Astrocyte (in vitro differentiated cells and primary cell): ENCODE results near the gene SFXN3. TPM values are rescaled to one million over a fixed set of nuclear protein-coding genes. Genes with fewer than 3 reads are reported as not detected.

Experiments used
- DNase-seq: peaks from one replicate; pipeline ENCODE4 v3.0.0-alpha.2; 2010; ENCODE audit warnings: low read depth
- FAIRE-seq: peaks from 2 replicates; lab custom pipeline; 2011; peaks lifted over from hg19 to GRCh38; lab: Jason Lieb, UNC
- H2AFZ ChIP-seq: 2 replicates; pipeline ENCODE4 v1.6.0; 2012; ENCODE audit warnings: low read depth, low read length, inconsistent platforms
- H3K27ac ChIP-seq: 2 replicates; pipeline ENCODE4 v1.5.1; 2011; ENCODE audit warnings: low read depth, low read length, inconsistent platforms
- H3K27me3 ChIP-seq: 2 replicates; pipeline ENCODE4 v1.6.0; 2011; ENCODE audit warnings: low read length, inconsistent platforms; ENCODE audit not compliant: insufficient read depth
- H3K36me3 ChIP-seq: 2 replicates; pipeline ENCODE4 v1.5.1; 2011; ENCODE audit warnings: low read length, inconsistent platforms; ENCODE audit not compliant: insufficient read depth
- H3K4me1 ChIP-seq: 2 replicates; pipeline ENCODE4 v1.5.1; 2011; ENCODE audit warnings: low read length, inconsistent platforms; ENCODE audit not compliant: insufficient read depth
- H3K4me2 ChIP-seq: 2 replicates; pipeline ENCODE4 v1.6.0; 2012; ENCODE audit warnings: low read length, inconsistent platforms
- H3K4me3 ChIP-seq: 2 replicates; pipeline ENCODE4 v1.5.1; 2011; ENCODE audit warnings: low read depth, mild to moderate bottlenecking, low read length, inconsistent platforms; ENCODE audit not compliant: insufficient read depth
- H3K79me2 ChIP-seq: 2 replicates; pipeline ENCODE4 v1.6.0; 2012; ENCODE audit warnings: mild to moderate bottlenecking, low read length, inconsistent platforms; ENCODE audit not compliant: insufficient read depth
- H3K9ac ChIP-seq: 2 replicates; pipeline ENCODE4 v1.6.0; 2012; ENCODE audit warnings: mild to moderate bottlenecking, low read length, inconsistent platforms
- H3K9me3 ChIP-seq: 2 replicates; pipeline ENCODE4 v1.5.1; 2012; ENCODE audit warnings: low read depth, mild to moderate bottlenecking, low read length, inconsistent platforms; ENCODE audit not compliant: insufficient read depth
- H4K20me1 ChIP-seq: 2 replicates; pipeline ENCODE4 v1.6.0; 2012; ENCODE audit warnings: low read length, inconsistent platforms; ENCODE audit not compliant: insufficient read depth
- H3K27ac Mint-ChIP-seq: one replicate; pipeline ENCODE4 v1.8.0; 2021; ENCODE audit warnings: mild to moderate bottlenecking, mixed read lengths; ENCODE audit not compliant: unreplicated experiment
- H3K27me3 Mint-ChIP-seq: one replicate; pipeline ENCODE4 v1.8.0; 2021; ENCODE audit warnings: low read depth, mixed read lengths; ENCODE audit not compliant: unreplicated experiment
- H3K36me3 Mint-ChIP-seq: one replicate; pipeline ENCODE4 v1.8.0; 2021; ENCODE audit warnings: low read depth, mixed read lengths; ENCODE audit not compliant: unreplicated experiment
- H3K4me1 Mint-ChIP-seq: one replicate; pipeline ENCODE4 v1.8.0; 2021; ENCODE audit warnings: low read depth, mixed read lengths; ENCODE audit not compliant: unreplicated experiment
- H3K4me3 Mint-ChIP-seq: one replicate; pipeline ENCODE4 v1.8.0; 2021; ENCODE audit warnings: mild to moderate bottlenecking, moderate library complexity, mixed read lengths; ENCODE audit not compliant: unreplicated experiment
- H3K9me3 Mint-ChIP-seq: one replicate; pipeline ENCODE4 v1.8.0; 2021; ENCODE audit warnings: mild to moderate bottlenecking, mixed read lengths; ENCODE audit not compliant: unreplicated experiment
- CTCF ChIP-seq: IDR thresholded peaks from 2 replicates; pipeline ENCODE4 v1.5.1; 2011; ENCODE audit warnings: low read depth, mild to moderate bottlenecking, inconsistent platforms, low read length, moderate library complexity; ENCODE audit not compliant: insufficient read depth
- EZH2 ChIP-seq: IDR thresholded peaks from 2 replicates; pipeline ENCODE4 v1.6.1; 2012; ENCODE audit warnings: mild to moderate bottlenecking, low read length, inconsistent platforms; ENCODE audit not compliant: insufficient read depth
- total RNA-seq: library from RNA; stranded (reverse); gene quantifications from 2 replicates; pipeline ENCODE4 v1.2.1, GENCODE V29; 2021

SFXN3 gene
- total RNA-seq, 1 donor from 2014 or later: 68.3 TPM

- H3K9ac ChIP-seq: no peak overlapping the region
- peak; percentile 65 for DNase-seq
- no peaks in the 10 kb centered on the region for H3K79me2 ChIP-seq
- H3K9me3 ChIP-seq: no peaks in the 10 kb centered on the region
- H3K4me1 ChIP-seq: peaks cover 11% of the 10 kb centered on the region
- no peak overlapping the region for H2AFZ ChIP-seq
- no peaks in the 10 kb centered on the region for H3K36me3 ChIP-seq
- Mint-ChIP-seq H3K4me1 (no peaks in the 10 kb centered on the region), H3K9me3 (no peaks in the 10 kb centered on the region), H3K27ac (no peak overlapping the region), H3K36me3 (no peaks in the 10 kb centered on the region), H3K4me3 (no peak overlapping the region), H3K27me3 (peaks cover 54% of the 10 kb centered on the region)
- H3K27me3 ChIP-seq: peaks cover 46% of the 10 kb centered on the region
- FAIRE-seq: no peak
- no peaks in the 10 kb centered on the region for H4K20me1 ChIP-seq
- no peak overlapping the region for H3K4me3 ChIP-seq
- TF ChIP-seq CTCF (no peak), EZH2 (no peak)
- H3K4me2 ChIP-seq: no peak overlapping the region
- no peak overlapping the region for H3K27ac ChIP-seq
These were observed 40.3 kb downstream of the SFXN3 start for GRCh38 chr10:101071267-101071884.

DNA sequence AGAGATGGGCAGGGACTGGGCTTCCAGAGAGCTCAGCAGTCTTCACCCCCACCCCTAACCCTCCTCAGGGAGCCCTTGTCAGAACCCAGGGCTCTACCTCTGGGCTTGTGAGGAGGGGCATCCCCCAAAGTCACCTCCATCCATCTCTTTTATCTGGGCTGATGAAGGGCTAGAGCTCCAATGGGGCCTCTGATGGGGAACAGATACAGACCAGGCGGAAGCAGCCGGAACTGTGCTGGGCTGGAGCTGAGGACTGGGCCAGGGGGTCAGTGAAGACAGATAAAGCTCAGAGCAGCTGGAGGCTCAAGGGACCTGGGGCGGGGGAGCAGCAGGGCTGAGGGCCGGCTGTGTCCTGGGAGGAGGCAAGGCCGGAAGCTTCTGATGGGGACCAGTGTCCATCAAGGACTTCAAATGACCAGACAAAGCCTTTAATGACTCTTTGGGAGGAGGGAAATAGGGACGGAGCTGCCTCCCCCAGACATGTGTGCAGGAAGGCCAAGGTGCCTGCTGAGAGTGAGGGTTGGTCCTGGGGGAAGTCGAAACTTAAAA lies 40.9 kb downstream of the SFXN3 start:
- Mint-ChIP-seq H3K4me1 (no peaks in the 10 kb centered on the region), H3K36me3 (no peaks in the 10 kb centered on the region), H3K4me3 (no peak overlapping the region), H3K9me3 (no peaks in the 10 kb centered on the region), H3K27ac (no peak overlapping the region), H3K27me3 (peaks cover 54% of the 10 kb centered on the region)
- Histone ChIP-seq H3K4me1 (peaks cover 7% of the 10 kb centered on the region), H3K4me3 (no peak overlapping the region), H3K36me3 (no peaks in the 10 kb centered on the region), H3K9ac (no peak overlapping the region), H3K9me3 (no peaks in the 10 kb centered on the region), H3K27me3 (peaks cover 52% of the 10 kb centered on the region), H3K27ac (no peak overlapping the region), H3K79me2 (no peaks in the 10 kb centered on the region), H2AFZ (no peak overlapping the region), H3K4me2 (no peak overlapping the region), H4K20me1 (no peaks in the 10 kb centered on the region)
- DNase-seq (no peak), FAIRE-seq (no peak)
- no peak for TF ChIP-seq CTCF

- no peaks in the 10 kb centered on the region for H3K36me3 Mint-ChIP-seq
These were observed 41.9 kb downstream of the SFXN3 start for GRCh38 chr10:101072923-101073322.

More at GRCh38 chr10:101072923-101073322, 41.9 kb downstream of the SFXN3 start:
- Histone ChIP-seq H3K9me3 (no peaks in the 10 kb centered on the region), H3K27me3 (peaks cover 52% of the 10 kb centered on the region), H3K9ac (no peak overlapping the region), H3K79me2 (no peaks in the 10 kb centered on the region), H3K27ac (no peak overlapping the region), H3K36me3 (no peaks in the 10 kb centered on the region), H3K4me1 (no peaks in the 10 kb centered on the region), H3K4me2 (no peak overlapping the region), H3K4me3 (no peak overlapping the region), H2AFZ (no peak overlapping the region), H4K20me1 (no peaks in the 10 kb centered on the region)
- FAIRE-seq: no peak
- no peaks in the 10 kb centered on the region for H3K4me1 Mint-ChIP-seq
- no peak overlapping the region for H3K4me3 Mint-ChIP-seq
- H3K9me3 Mint-ChIP-seq: no peaks in the 10 kb centered on the region
- H3K27ac Mint-ChIP-seq: no peak overlapping the region
- peaks cover 51% of the 10 kb centered on the region for H3K27me3 Mint-ChIP-seq
- no peak for DNase-seq
- no peak for TF ChIP-seq EZH2
- TF ChIP-seq CTCF: no peak
